Measurements from ENCODE around the gene ASB17.

DNA sequence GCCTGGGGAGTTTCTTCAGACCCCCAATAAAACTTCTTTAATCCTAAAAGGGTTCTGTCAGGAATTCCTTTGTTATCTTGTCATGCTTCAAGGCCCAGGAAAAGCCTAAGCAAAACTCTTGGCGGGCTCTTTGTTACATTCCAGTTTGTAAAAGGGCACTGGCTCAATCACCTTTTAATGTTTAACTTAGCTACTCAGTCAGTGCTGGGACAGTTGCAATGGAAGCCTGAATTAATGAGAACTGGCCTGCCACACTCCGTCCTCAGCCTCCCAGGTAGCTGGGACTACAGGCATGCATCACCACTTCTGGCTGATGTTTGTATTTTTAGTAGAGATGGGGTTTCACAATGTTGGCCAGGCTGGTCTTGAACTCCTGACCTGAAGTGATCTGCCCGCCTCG lies 21.3 kb upstream of the ASB17 start:
- TF ChIP-seq, protein P1, sequence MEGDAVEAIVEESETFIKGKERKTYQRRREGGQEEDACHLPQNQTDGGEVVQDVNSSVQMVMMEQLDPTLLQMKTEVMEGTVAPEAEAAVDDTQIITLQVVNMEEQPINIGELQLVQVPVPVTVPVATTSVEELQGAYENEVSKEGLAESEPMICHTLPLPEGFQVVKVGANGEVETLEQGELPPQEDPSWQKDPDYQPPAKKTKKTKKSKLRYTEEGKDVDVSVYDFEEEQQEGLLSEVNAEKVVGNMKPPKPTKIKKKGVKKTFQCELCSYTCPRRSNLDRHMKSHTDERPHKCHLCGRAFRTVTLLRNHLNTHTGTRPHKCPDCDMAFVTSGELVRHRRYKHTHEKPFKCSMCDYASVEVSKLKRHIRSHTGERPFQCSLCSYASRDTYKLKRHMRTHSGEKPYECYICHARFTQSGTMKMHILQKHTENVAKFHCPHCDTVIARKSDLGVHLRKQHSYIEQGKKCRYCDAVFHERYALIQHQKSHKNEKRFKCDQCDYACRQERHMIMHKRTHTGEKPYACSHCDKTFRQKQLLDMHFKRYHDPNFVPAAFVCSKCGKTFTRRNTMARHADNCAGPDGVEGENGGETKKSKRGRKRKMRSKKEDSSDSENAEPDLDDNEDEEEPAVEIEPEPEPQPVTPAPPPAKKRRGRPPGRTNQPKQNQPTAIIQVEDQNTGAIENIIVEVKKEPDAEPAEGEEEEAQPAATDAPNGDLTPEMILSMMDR (IDR thresholded peaks at IDR 0.05) = no peak
- TF ChIP-seq POLR2A (IDR thresholded peaks at IDR 0.05) = no peak
